HG02981 (cell line): ENCODE results near the gene SH3RF2.
"Not testable (repeated sequence)": the region's sequence is repeated elsewhere in the genome, so short reads cannot be mapped to it uniquely, and the experiment has no call there.

Source experiments
- ATAC-seq: cut with Tn5 transposase; IDR thresholded peaks from one replicate; pipeline ENCODE4 v1.9.1; 2021; ENCODE audit warnings: mild to moderate bottlenecking, moderate library complexity; ENCODE audit not compliant: unreplicated experiment

SH3RF2 gene

GRCh38 chr5:145978171-145978570 is 41.8 kb downstream of the SH3RF2 start:
- no peak for ATAC-seq

GRCh38 chr5:145978708-145979107 is 42.3 kb downstream of the SH3RF2 start:
- ATAC-seq, result no peak

GRCh38 chr5:145979270-145980223 is 43.2 kb downstream of the SH3RF2 start:
- ATAC-seq, result no peak

GRCh38 chr5:145980259-145980658 is 43.9 kb downstream of the SH3RF2 start:
- ATAC-seq, result no peak

GRCh38 chr5:145980718-145981117 is 44.3 kb downstream of the SH3RF2 start:
- ATAC-seq, result no peak

- no peak for ATAC-seq
Observed at GRCh38 chr5:145981589-145982571, 45.5 kb downstream of the SH3RF2 start.

- ATAC-seq, result no peak
Observed at GRCh38 chr5:145982572-145983318, 46.4 kb downstream of the SH3RF2 start.

GRCh38 chr5:145983446-145983845 is 47.1 kb downstream of the SH3RF2 start:
- ATAC-seq, result no peak

- ATAC-seq, result no peak
Observed at GRCh38 chr5:145984072-145984471, 47.7 kb downstream of the SH3RF2 start.

- ATAC-seq, result no peak
Observed at GRCh38 chr5:145987856-145988255, 51.5 kb downstream of the SH3RF2 start.

GRCh38 chr5:145988993-145989392 is 52.6 kb downstream of the SH3RF2 start:
- no peak for ATAC-seq

- no peak for ATAC-seq
Observed at GRCh38 chr5:145989428-145989827, 53.0 kb downstream of the SH3RF2 start.

GRCh38 chr5:145990170-145990569 is 53.8 kb downstream of the SH3RF2 start:
- no peak for ATAC-seq

- ATAC-seq, result no peak
Observed at GRCh38 chr5:145991044-145991575, 54.7 kb downstream of the SH3RF2 start.

- ATAC-seq, result not testable (repeated sequence)
Observed at GRCh38 chr5:145993538-145993937, 57.2 kb downstream of the SH3RF2 start.

- no peak for ATAC-seq
Observed at GRCh38 chr5:145996135-145996534, 59.8 kb downstream of the SH3RF2 start.

- no peak for ATAC-seq
Observed at GRCh38 chr5:145999208-145999607, 62.8 kb downstream of the SH3RF2 start.

GRCh38 chr5:146000072-146000471 is 63.7 kb downstream of the SH3RF2 start:
- no peak for ATAC-seq

- no peak for ATAC-seq
Observed at GRCh38 chr5:146001544-146002190, 65.3 kb downstream of the SH3RF2 start.

- no peak for ATAC-seq
Observed at GRCh38 chr5:146002491-146002890, 66.1 kb downstream of the SH3RF2 start.
